Endodermal cell (in vitro differentiated cells): ENCODE data around the gene NFATC1. TPM values are rescaled to one million over a fixed set of nuclear protein-coding genes. Genes with fewer than 3 reads are reported as not detected.
A peak's percentile ranks its signal among the peaks of the same experiment; 100 is the strongest.

Experiments
- DNase-seq: peaks from one replicate; pipeline ENCODE4 v3.0.0-alpha.2; 2017
- H3K27ac ChIP-seq: 2 replicates; pipeline ENCODE4 v1.5.1; 2013; ENCODE audit warnings: mild to moderate bottlenecking, low read depth, low read length, moderate library complexity
- H3K27me3 ChIP-seq: 2 replicates; pipeline ENCODE4 v1.6.1; 2013; ENCODE audit warnings: mild to moderate bottlenecking, low read length, moderate library complexity; ENCODE audit not compliant: insufficient read depth, control insufficient read depth, poor library complexity, severe bottlenecking
- H3K36me3 ChIP-seq: 2 replicates; pipeline ENCODE4 v1.7.0; 2013; ENCODE audit warnings: mild to moderate bottlenecking, low read length, moderate library complexity; ENCODE audit not compliant: control insufficient read depth, insufficient read depth
- H3K4me1 ChIP-seq: one replicate; pipeline ENCODE4 v1.7.0; 2013; ENCODE audit warnings: low read length; ENCODE audit not compliant: control insufficient read depth, insufficient read depth
- H3K4me3 ChIP-seq: 2 replicates; pipeline ENCODE4 v1.5.1; 2013; ENCODE audit warnings: mild to moderate bottlenecking, low read length, moderate library complexity
- H3K9ac ChIP-seq: 2 replicates; pipeline ENCODE4 v1.6.1; 2013; ENCODE audit warnings: mild to moderate bottlenecking, low read length, moderate library complexity; ENCODE audit not compliant: poor library complexity, severe bottlenecking; ENCODE audit errors: extremely low read depth
- H3K9me3 ChIP-seq: 2 replicates; pipeline ENCODE4 v1.6.1; 2013; ENCODE audit warnings: mild to moderate bottlenecking, low read length, moderate library complexity; ENCODE audit not compliant: control insufficient read depth
- H3K27ac Mint-ChIP-seq: 2 replicates; pipeline ENCODE4 v1.8.0; 2020; ENCODE audit warnings: mixed read lengths
- H3K27me3 Mint-ChIP-seq: 2 replicates; pipeline ENCODE4 v1.8.0; 2021; ENCODE audit warnings: mild to moderate bottlenecking, mixed read lengths; ENCODE audit not compliant: insufficient read depth
- H3K36me3 Mint-ChIP-seq: 2 replicates; pipeline ENCODE4 v1.8.0; 2020; ENCODE audit warnings: low read depth, mixed read lengths
- H3K4me1 Mint-ChIP-seq: 2 replicates; pipeline ENCODE4 v1.8.0; 2020; ENCODE audit warnings: mixed read lengths
- H3K4me3 Mint-ChIP-seq: 2 replicates; pipeline ENCODE4 v1.8.0; 2020; ENCODE audit warnings: mild to moderate bottlenecking, moderate library complexity, mixed read lengths
- H3K9me3 Mint-ChIP-seq: 2 replicates; pipeline ENCODE4 v1.8.0; 2020; ENCODE audit warnings: mild to moderate bottlenecking, mixed read lengths
- WGBS, 2 experiments: methylation state at CpG; one replicate each; pipeline versions ENCODE4 v1.1.5 to v1.1.7; 2013; ENCODE audit warnings: missing lambda C conversion rate in 2 of 2, mixed read lengths in 1 of 2; ENCODE audit not compliant: insufficient coverage in 1 of 2, insufficient read length in 1 of 2; 5-methylcytosine and 5-hydroxymethylcytosine counted together
- total RNA-seq, 2 donors: library from RNA; stranded (reverse); fragmentation: NEBNext Ultra II Directional in 1 of 2; extraction: Animal tissue kit (Norgen Biotek cat#: 25700) in 1 of 2; gene quantifications; 2 replicates in 1 of 2; 3 replicates in 1 of 2; pipeline ENCODE4 v1.2.1, GENCODE V29; 2021
- TF ChIP-seq, protein P1 (sequence below): fragments of 200-600 bp; sonication (generic); conservative IDR thresholded peaks from 2 replicates; pipeline ENCODE4 v1.5.0; 2021; ENCODE audit warnings: antibody characterized with exemption, mild to moderate bottlenecking

NFATC1 gene
- total RNA-seq, 2 donors from 2014 or later: 23.4 to 32.5 TPM

DNA sequence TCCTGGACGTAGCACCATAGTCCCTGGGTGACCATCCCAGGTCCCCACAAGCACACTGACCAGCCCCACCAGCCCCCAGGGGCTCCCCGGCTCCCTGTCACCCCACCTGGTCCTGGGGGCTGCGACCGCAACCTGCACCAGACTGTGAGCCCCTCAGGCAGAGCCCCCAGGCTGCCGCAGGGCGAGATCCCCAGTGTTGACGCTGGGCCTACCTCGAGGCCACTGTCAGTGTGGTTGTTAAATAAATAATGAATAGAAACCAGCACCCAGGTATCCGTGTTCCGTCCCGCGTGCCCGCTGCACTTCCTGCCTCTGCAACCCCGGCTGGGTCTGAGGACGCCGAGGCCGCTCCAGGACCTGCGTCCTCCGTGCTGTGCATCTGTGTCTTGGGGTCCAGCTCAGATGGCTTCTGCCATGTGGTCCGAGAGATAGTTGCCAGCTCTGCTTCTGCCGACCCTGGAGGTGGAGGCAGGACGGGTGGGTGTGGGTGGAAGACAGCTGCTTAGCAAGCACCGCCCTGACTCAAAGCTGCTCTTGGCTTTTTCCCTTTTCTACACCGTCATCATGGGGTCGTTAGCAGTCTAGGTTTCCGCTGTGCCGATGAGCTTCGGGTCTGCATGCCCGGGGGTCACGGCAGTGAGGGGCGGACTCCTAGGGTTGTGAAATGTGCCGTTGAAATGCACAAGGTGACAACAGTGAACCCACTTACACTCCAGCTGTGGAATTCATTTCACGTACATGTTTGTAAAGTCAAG, 74.2 kb downstream of the NFATC1 start:
- H3K36me3 Mint-ChIP-seq: peaks cover 41% of the 10 kb centered on the region
- H3K4me1 ChIP-seq: no peaks in the 10 kb centered on the region
- no peaks in the 10 kb centered on the region for H3K27me3 Mint-ChIP-seq
- H3K27ac ChIP-seq: no peak overlapping the region
- no peak overlapping the region for H3K4me3 Mint-ChIP-seq
- no peaks in the 10 kb centered on the region for H3K27me3 ChIP-seq
- H3K36me3 ChIP-seq: peaks cover 8% of the 10 kb centered on the region
- no peak for DNase-seq
- peaks cover 3% of the 10 kb centered on the region for H3K9me3 Mint-ChIP-seq
- no peak overlapping the region for H3K9ac ChIP-seq
- WGBS, 2 experiments: 92 to 93% methylated on average over 15 to 33 of the region's 33 CpGs
- TF ChIP-seq, protein P1, sequence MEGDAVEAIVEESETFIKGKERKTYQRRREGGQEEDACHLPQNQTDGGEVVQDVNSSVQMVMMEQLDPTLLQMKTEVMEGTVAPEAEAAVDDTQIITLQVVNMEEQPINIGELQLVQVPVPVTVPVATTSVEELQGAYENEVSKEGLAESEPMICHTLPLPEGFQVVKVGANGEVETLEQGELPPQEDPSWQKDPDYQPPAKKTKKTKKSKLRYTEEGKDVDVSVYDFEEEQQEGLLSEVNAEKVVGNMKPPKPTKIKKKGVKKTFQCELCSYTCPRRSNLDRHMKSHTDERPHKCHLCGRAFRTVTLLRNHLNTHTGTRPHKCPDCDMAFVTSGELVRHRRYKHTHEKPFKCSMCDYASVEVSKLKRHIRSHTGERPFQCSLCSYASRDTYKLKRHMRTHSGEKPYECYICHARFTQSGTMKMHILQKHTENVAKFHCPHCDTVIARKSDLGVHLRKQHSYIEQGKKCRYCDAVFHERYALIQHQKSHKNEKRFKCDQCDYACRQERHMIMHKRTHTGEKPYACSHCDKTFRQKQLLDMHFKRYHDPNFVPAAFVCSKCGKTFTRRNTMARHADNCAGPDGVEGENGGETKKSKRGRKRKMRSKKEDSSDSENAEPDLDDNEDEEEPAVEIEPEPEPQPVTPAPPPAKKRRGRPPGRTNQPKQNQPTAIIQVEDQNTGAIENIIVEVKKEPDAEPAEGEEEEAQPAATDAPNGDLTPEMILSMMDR: no peak
- no peaks in the 10 kb centered on the region for H3K4me1 Mint-ChIP-seq
- H3K27ac Mint-ChIP-seq: no peak overlapping the region
- no peak overlapping the region for H3K4me3 ChIP-seq
- no peaks in the 10 kb centered on the region for H3K9me3 ChIP-seq

DNA sequence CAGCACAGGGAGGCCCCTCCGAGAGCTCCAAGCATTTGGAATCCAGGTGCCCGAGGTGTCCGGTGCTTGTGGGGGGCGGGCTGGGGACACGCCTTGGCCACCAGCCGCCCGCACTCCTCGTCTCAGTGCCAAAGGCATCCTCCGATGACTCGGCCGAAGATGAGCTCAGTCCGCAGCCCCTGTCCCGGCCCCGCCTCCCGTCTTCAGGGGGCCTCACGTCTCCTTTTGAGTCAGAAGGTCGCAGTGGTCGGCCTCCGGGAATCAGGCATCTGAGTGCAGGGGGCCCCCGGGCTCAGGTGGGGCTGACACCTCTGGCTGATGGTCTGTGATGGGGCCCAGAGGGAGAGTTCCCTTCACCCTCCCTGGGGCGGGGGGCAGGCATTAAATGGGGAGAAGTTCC, 74.8 kb downstream of the NFATC1 start:
- Mint-ChIP-seq H3K27ac (peak overlapping the region; percentile 75), H3K9me3 (peaks cover 3% of the 10 kb centered on the region), H3K36me3 (peaks cover 37% of the 10 kb centered on the region), H3K4me1 (no peaks in the 10 kb centered on the region), H3K27me3 (no peaks in the 10 kb centered on the region), H3K4me3 (no peak overlapping the region)
- TF ChIP-seq, protein P1: no peak
- H3K9me3 ChIP-seq: no peaks in the 10 kb centered on the region
- H3K4me1 ChIP-seq: no peaks in the 10 kb centered on the region
- peak; percentile 66 for DNase-seq
- no peak overlapping the region for H3K4me3 ChIP-seq
- peaks cover 8% of the 10 kb centered on the region for H3K36me3 ChIP-seq
- 70 to 88% methylated on average over 18 to 21 of the region's 21 CpGs for WGBS, 2 experiments
- H3K9ac ChIP-seq: no peak overlapping the region
- no peaks in the 10 kb centered on the region for H3K27me3 ChIP-seq
- H3K27ac ChIP-seq: no peak overlapping the region

GRCh38 chr18:79471046-79471445, 75.3 kb downstream of the NFATC1 start:
- H3K4me1 ChIP-seq: no peaks in the 10 kb centered on the region
- Mint-ChIP-seq H3K4me3 (no peak overlapping the region), H3K27ac (peak overlapping the region; percentile 75), H3K36me3 (peaks cover 34% of the 10 kb centered on the region), H3K4me1 (no peaks in the 10 kb centered on the region), H3K27me3 (no peaks in the 10 kb centered on the region), H3K9me3 (peaks cover 3% of the 10 kb centered on the region)
- TF ChIP-seq, protein P1: no peak
- no peak overlapping the region for H3K27ac ChIP-seq
- no peak overlapping the region for H3K9ac ChIP-seq
- no peak overlapping the region for H3K4me3 ChIP-seq
- 94 to 96% methylated on average over 13 to 16 of the region's 16 CpGs for WGBS, 2 experiments
- DNase-seq: no peak
- peaks cover 8% of the 10 kb centered on the region for H3K36me3 ChIP-seq
- H3K9me3 ChIP-seq: no peaks in the 10 kb centered on the region
- no peaks in the 10 kb centered on the region for H3K27me3 ChIP-seq
